Inflammatory macrophage treated with lipopolysaccharide for 1 hour (primary cell): ENCODE data around the gene GCH1.
A peak's percentile ranks its signal among the peaks of the same experiment; 100 is the strongest.
"Not testable (repeated sequence)": the region's sequence is repeated elsewhere in the genome, so short reads cannot be mapped to it uniquely, and the experiment has no call there.

ENCODE experiments used
- DNase-seq, 2 donors: peaks; one replicate each; pipeline ENCODE4 v3.0.0-alpha.2; 2020 to 2022

The GCH1 gene

GRCh38 chr14:54902521-54903420 is at the start of gene GCH1:
TSS of gene GCH1 (minus strand) at chr14:54902826. CDS start at chr14:54902663, 163 bp downstream.
- DNase-seq: peak; percentile 70 to 87

GRCh38 chr14:54947230-54947629 is 44.6 kb upstream of the GCH1 start:
- DNase-seq: no peak

GRCh38 chr14:54946500-54946899 is 43.9 kb upstream of the GCH1 start:
- DNase-seq: no peak

- no peak for DNase-seq
These were observed 42.2 kb upstream of the GCH1 start for GRCh38 chr14:54944737-54945391.

- DNase-seq: peak; percentile 6 to 22
These were observed 40.3 kb upstream of the GCH1 start for GRCh38 chr14:54942913-54943312.

- no peak for DNase-seq
These were observed 34.2 kb upstream of the GCH1 start for GRCh38 chr14:54936816-54937215.

GRCh38 chr14:54935958-54936357 is 33.3 kb upstream of the GCH1 start:
- no peak for DNase-seq

- DNase-seq: no peak
These were observed 32.5 kb upstream of the GCH1 start for GRCh38 chr14:54935100-54935499.

- DNase-seq: no peak
These were observed 30.4 kb upstream of the GCH1 start for GRCh38 chr14:54933006-54933405.

- no peak for DNase-seq
These were observed 29.1 kb upstream of the GCH1 start for GRCh38 chr14:54931598-54932340.

GRCh38 chr14:54931101-54931500 is 28.5 kb upstream of the GCH1 start:
- no peak for DNase-seq

- DNase-seq: no peak
These were observed 26.9 kb upstream of the GCH1 start for GRCh38 chr14:54929556-54929955.

GRCh38 chr14:54928216-54928615 is 25.6 kb upstream of the GCH1 start:
- DNase-seq: no peak

- no peak for DNase-seq
These were observed 24.9 kb upstream of the GCH1 start for GRCh38 chr14:54927551-54927950.

- DNase-seq: not testable (repeated sequence)
These were observed 23.9 kb upstream of the GCH1 start for GRCh38 chr14:54926570-54926969.

GRCh38 chr14:54922598-54922997 is 20.0 kb upstream of the GCH1 start:
- no peak for DNase-seq

GRCh38 chr14:54920052-54920451 is 17.4 kb upstream of the GCH1 start:
- DNase-seq: no peak

GRCh38 chr14:54919330-54919729 is 16.7 kb upstream of the GCH1 start:
- DNase-seq: no peak

- no peak for DNase-seq
These were observed 15.8 kb upstream of the GCH1 start for GRCh38 chr14:54918427-54918826.

- no peak for DNase-seq
These were observed 13.5 kb upstream of the GCH1 start for GRCh38 chr14:54916101-54916500.

GRCh38 chr14:54909817-54910558 is 7.4 kb upstream of the GCH1 start:
- no peak for DNase-seq

GRCh38 chr14:54908973-54909372 is 6.3 kb upstream of the GCH1 start:
- DNase-seq: peak in 1 of 2 donors; percentile 8

GRCh38 chr14:54908190-54908589 is 5.6 kb upstream of the GCH1 start:
- DNase-seq: peak; percentile 59 to 63
